HepG2 (cell line): ENCODE data around the gene SPTBN4. TPM values are rescaled to one million over a fixed set of nuclear protein-coding genes. Genes with fewer than 3 reads are reported as not detected.

Experiments used
- ATAC-seq: fragments of 200-7000 bp; cut with Tn5 transposase; 3 replicates; pipeline ENCODE4 v1.9.1; 2020; ENCODE audit warnings: mild to moderate bottlenecking, moderate library complexity
- BruUV-seq: library from RNA; stranded (reverse); fragments of 400-500 nt; replicated peaks from 2 replicates; lab custom pipeline; 2021; lab: Mats Ljungman, UMichigan
- CTCF ChIA-PET: fragments of 300-600 bp; formaldehyde crosslinking; extraction: SDS; loops from one replicate; lab custom pipeline; 2021; ENCODE audit warnings: low total read pairs, inconsistent platforms, low intra/inter-chr PET ratio; lab: Yijun Ruan, JAX
- POLR2A ChIA-PET: fragments of 350-600 bp; sonication (Branson Sonifier 250); formaldehyde crosslinking; loops from one replicate; lab custom pipeline; 2020; ENCODE audit warnings: antibody characterized with exemption, inconsistent platforms; lab: Yijun Ruan, JAX
- DNase-seq: peaks from one replicate; pipeline ENCODE4 v3.0.0-alpha.2; 2015; ENCODE audit warnings: low spot score
- FAIRE-seq: peaks from 3 replicates; lab custom pipeline; 2011; peaks lifted over from hg19 to GRCh38; lab: Jason Lieb, UNC
- H2AFZ ChIP-seq: one replicate; pipeline ENCODE4 v1.6.1; 2011; ENCODE audit warnings: low read length, inconsistent platforms
- H3K27ac ChIP-seq: fragments of 300-600 bp; 3 replicates; pipeline ENCODE4 v1.8.0; 2011; ENCODE audit warnings: mixed run types, mild to moderate bottlenecking, mixed read lengths, low read length, inconsistent platforms; ENCODE audit not compliant: insufficient read depth; ENCODE audit errors: extremely low read length
- H3K27me3 ChIP-seq, 2 experiments: fragments of 200-600 bp in 1 of 2; 2 replicates in 1 of 2; 3 replicates in 1 of 2; pipeline versions ENCODE4 v1.6.0 to v1.8.0; 2011; ENCODE audit warnings: low read length in 2 of 2, mild to moderate bottlenecking in 2 of 2, moderate library complexity in 2 of 2, inconsistent platforms in 1 of 2; ENCODE audit not compliant: insufficient read depth in 2 of 2, control insufficient read depth in 1 of 2
- H3K36me3 ChIP-seq, 2 experiments: fragments of 200-600 bp in 1 of 2; replicated peaks in 1 of 2; 2 replicates in 1 of 2; 3 replicates in 1 of 2; pipeline versions ENCODE4 v1.5.1 to v1.8.0; 2011; ENCODE audit warnings: low read length in 2 of 2, inconsistent platforms in 1 of 2; ENCODE audit not compliant: insufficient read depth in 2 of 2, control insufficient read depth in 1 of 2
- H3K4me1 ChIP-seq: 2 replicates; pipeline ENCODE4 v1.5.1; 2012; ENCODE audit warnings: low read length, inconsistent platforms; ENCODE audit not compliant: insufficient read depth
- H3K4me2 ChIP-seq: 2 replicates; pipeline ENCODE4 v1.6.0; 2011; ENCODE audit warnings: low read depth, low read length, inconsistent platforms
- H3K4me3 ChIP-seq, 3 experiments: fragments of 200-600 bp in 1 of 3; sonication (generic), shearing (Covaris generic) in 1 of 3; replicated peaks in 1 of 3; 2 replicates each; pipeline ENCODE4 v1.5.1; 2011 to 2016; ENCODE audit warnings: low read length in 3 of 3, inconsistent platforms in 2 of 3, low read depth in 2 of 3, mild to moderate bottlenecking in 2 of 3, control low read depth in 1 of 3, mixed read lengths in 1 of 3; ENCODE audit not compliant: insufficient read depth in 1 of 3
- H3K79me2 ChIP-seq: one replicate; pipeline ENCODE4 v1.6.1; 2011; ENCODE audit warnings: low read length, inconsistent platforms; ENCODE audit not compliant: insufficient read depth
- H3K9ac ChIP-seq: 2 replicates; pipeline ENCODE4 v1.6.0; 2011; ENCODE audit warnings: mild to moderate bottlenecking, low read depth, low read length, inconsistent platforms; ENCODE audit not compliant: insufficient read depth
- H3K9me3 ChIP-seq: 2 replicates; pipeline ENCODE4 v1.5.1; 2012; ENCODE audit warnings: mild to moderate bottlenecking, low read length
- H4K20me1 ChIP-seq: 2 replicates; pipeline ENCODE4 v1.6.0; 2011; ENCODE audit warnings: inconsistent platforms, mild to moderate bottlenecking, low read length, moderate library complexity; ENCODE audit not compliant: insufficient read depth
- KDM4B ChIP-seq: sonication (generic); formaldehyde crosslinking; IDR thresholded peaks from 2 replicates; pipeline ENCODE4 v1.4.0; 2020; ENCODE audit warnings: missing genetic modification reagents
- MAF1 ChIP-seq: sonication (generic); formaldehyde crosslinking; IDR thresholded peaks from 2 replicates; pipeline ENCODE4 v1.5.0; 2020; ENCODE audit warnings: missing genetic modification reagents, borderline replicate concordance
- MBNL3 ChIP-seq: fragments of 250-450 bp; sonication (Bioruptor Pico); conservative IDR thresholded peaks from 2 replicates; pipeline ENCODE4 v1.8.0; 2022; ENCODE audit warnings: mild to moderate bottlenecking, inconsistent platforms
- MED13 ChIP-seq: sonication (generic); formaldehyde crosslinking; IDR thresholded peaks from 2 replicates; pipeline ENCODE4 v1.5.0; 2020; ENCODE audit warnings: missing genetic modification reagents
- NR2C2 ChIP-seq: sonication (generic); formaldehyde crosslinking; IDR thresholded peaks from 2 replicates; pipeline ENCODE4 v1.4.0; 2020; ENCODE audit warnings: missing genetic modification reagents, mild to moderate bottlenecking, moderate library complexity, borderline replicate concordance
- PRDM15 ChIP-seq: sonication (generic); formaldehyde crosslinking; IDR thresholded peaks from 2 replicates; pipeline ENCODE4 v1.4.0; 2020; ENCODE audit warnings: missing genetic modification reagents
- REPIN1 ChIP-seq: sonication (generic); formaldehyde crosslinking; IDR thresholded peaks from 2 replicates; pipeline ENCODE4 v1.8.0; 2022; ENCODE audit warnings: missing genetic modification reagents, low read depth, mild to moderate bottlenecking, borderline replicate concordance
- SALL2 ChIP-seq: sonication (generic); formaldehyde crosslinking; IDR thresholded peaks from 2 replicates; pipeline ENCODE4 v1.8.1; 2023; ENCODE audit warnings: mild to moderate bottlenecking, missing genetic modification reagents, inconsistent platforms
- SP4 ChIP-seq: sonication (generic); formaldehyde crosslinking; IDR thresholded peaks from 2 replicates; pipeline ENCODE4 v1.8.1; 2023; ENCODE audit warnings: mild to moderate bottlenecking, missing genetic modification reagents
- STAT6 ChIP-seq: sonication (generic); formaldehyde crosslinking; IDR thresholded peaks from 2 replicates; pipeline ENCODE4 v1.4.0; 2020; ENCODE audit warnings: missing genetic modification reagents, mild to moderate bottlenecking, borderline replicate concordance
- TOPORS ChIP-seq: sonication (generic); formaldehyde crosslinking; IDR thresholded peaks from 2 replicates; pipeline ENCODE4 v1.8.0; 2023; ENCODE audit warnings: mild to moderate bottlenecking, missing genetic modification reagents
- U2AF1 ChIP-seq: fragments of 200-400 bp; formaldehyde crosslinking; optimal IDR thresholded peaks from 2 replicates; pipeline ENCODE3; 2017; ENCODE audit warnings: mild to moderate bottlenecking, low read depth, low read length
- ZMYM3 ChIP-seq: sonication (generic); formaldehyde crosslinking; IDR thresholded peaks from 2 replicates; pipeline ENCODE4 v1.5.1; 2020; ENCODE audit warnings: mild to moderate bottlenecking, missing genetic modification reagents
- ZNF234 ChIP-seq: sonication (generic); formaldehyde crosslinking; conservative IDR thresholded peaks from 2 replicates; pipeline ENCODE4 v1.5.1; 2020; ENCODE audit warnings: mild to moderate bottlenecking, missing genetic modification reagents
- ZNF572 ChIP-seq: sonication (generic); formaldehyde crosslinking; IDR thresholded peaks from 2 replicates; pipeline ENCODE4 v1.5.1; 2020; ENCODE audit warnings: mild to moderate bottlenecking, missing genetic modification reagents
- ZNF768 ChIP-seq: sonication (generic); formaldehyde crosslinking; IDR thresholded peaks from 2 replicates; pipeline ENCODE4 v1.4.0; 2020; ENCODE audit warnings: missing genetic modification reagents
- ZNF772 ChIP-seq: sonication (generic); formaldehyde crosslinking; IDR thresholded peaks from 2 replicates; pipeline ENCODE4 v1.5.0; 2020; ENCODE audit warnings: mild to moderate bottlenecking, missing genetic modification reagents
- WGBS: methylation state at CpG from one replicate; pipeline ENCODE4 v1.1.6; 2017; ENCODE audit warnings: low lambda C conversion rate; 5-methylcytosine and 5-hydroxymethylcytosine counted together
- in situ Hi-C: cut with HindIII; loops from 2 replicates; pipeline ENCODE4 v1.10.0; 2017; ENCODE audit warnings: low pct_unique_long_range_greater_than_20kb; ENCODE audit not compliant: extremely low pct_ligation_motif_present
- intact Hi-C: fragments of 100-400 bp; cut with micrococcal nuclease; formaldehyde crosslinking; loops from one replicate; pipeline ENCODE4 v1.10.0; 2022; ENCODE audit not compliant: unreplicated experiment
- polyA plus RNA-seq, 8 experiments: library from polyadenylated mRNA; depleted of rRNA in 3 of 8; stranded (reverse) in 7 of 8; unstranded in 1 of 8; fragments of >200 nt; fragmentation: Illumina TruSeq in 4 of 8; extraction: Trizol in 4 of 8; gene quantifications; 2 replicates each; pipeline versions ENCODE4 v1.2.1 to v1.2.3, GENCODE V29; 2011 to 2016; ENCODE audit warnings: low read depth in 4 of 8, missing spikeins in 1 of 8, mixed read lengths in 1 of 8; ENCODE audit not compliant: insufficient read depth in 1 of 8
- total RNA-seq, 5 experiments: library from RNA; depleted of rRNA; stranded (reverse); fragments of >200 nt; fragmentation: Illumina TruSeq; extraction: Trizol; gene quantifications; 2 replicates each; pipeline ENCODE4 v1.2.3, GENCODE V29; 2016; ENCODE audit warnings: low read depth in 1 of 5

Gene SPTBN4
- total and polyA plus RNA-seq, 2 of the 13 experiments (the other 11 are each of a cell fraction or from before 2014, with no cell fraction given): 0.11 TPM

- Histone ChIP-seq H3K27me3 (peaks cover 4 to 61% of the 10 kb centered on the region in 2 experiments; a peak in 4 of 5 replicates), H3K9me3 (no peaks in the 10 kb centered on the region), H3K4me2 (peak overlapping the region; percentile 84), H3K4me3 (peak overlapping the region; percentile 3 to 63 (median 20); a peak in 4 of 6 replicates), H3K27ac (no peak overlapping the region), H4K20me1 (peaks cover 1% of the 10 kb centered on the region), H3K9ac (no peak overlapping the region), H3K79me2 (no peaks in the 10 kb centered on the region), H2AFZ (no peak overlapping the region), H3K4me1 (peaks cover 75% of the 10 kb centered on the region), H3K36me3 (no peaks in the 10 kb centered on the region)
- no peak for FAIRE-seq
- in situ Hi-C loops: loop anchor here (5.0 kb wide), 1 partner anchor 72 kb away; no protein-coding TSS in a partner anchor
- BruUV-seq: no TSS peak
- ChIA-PET POLR2A (interaction anchor here (0.8 to 2.7 kb wide), 13 partner anchors 9 to 256 kb away, joined by 3 to 11 read pairs (median 3); partner anchors contain the start of genes BLVRB, C19orf47, PLD3 and SERTAD1), CTCF (interaction anchor here (6.8 kb wide), 1 partner anchor 30 kb away, joined by 37 read pairs; no protein-coding TSS in a partner anchor)
- intact Hi-C loops: no loop called here
- WGBS: under 1% methylated on average over 16 of the region's 18 CpGs
- no peak for ATAC-seq
- DNase-seq: no peak
- TF ChIP-seq MAF1 (CRISPR knock-in tag) (peak; percentile 0; the same call in 1 of the 2 replicates), MED13 (CRISPR knock-in tag) (no peak), ZNF572 (0 out of 2 replicates have a peak, but pooled peaks have one; percentile 6), STAT6 (0 out of 2 replicates have a peak, but pooled peaks have one; percentile 12), SALL2 (CRISPR knock-in tag) (peak; percentile 10; the same call in 1 of the 2 replicates), TOPORS (CRISPR knock-in tag) (0 out of 2 replicates have a peak, but pooled peaks have one; percentile 22), MBNL3 (CRISPR knock-in tag) (no peak), ZMYM3 (CRISPR knock-in tag) (peak; percentile 60), PRDM15 (CRISPR knock-in tag) (0 out of 2 replicates have a peak, but pooled peaks have one; percentile 33), ZNF234 (CRISPR knock-in tag) (peak; percentile 21; the same call in 1 of the 2 replicates), U2AF1 (peak; percentile 10), ZNF772 (CRISPR knock-in tag) (0 out of 2 replicates have a peak, but pooled peaks have one; percentile 3), ZNF768 (CRISPR knock-in tag) (0 out of 2 replicates have a peak, but pooled peaks have one; percentile 30), REPIN1 (CRISPR knock-in tag) (no peak), KDM4B (no peak), SP4 (CRISPR knock-in tag) (peak; percentile 2; the same call in 1 of the 2 replicates), NR2C2 (0 out of 2 replicates have a peak, but pooled peaks have one; percentile 2)
Measured at GRCh38 chr19:40604171-40604646, 137.4 kb downstream of the SPTBN4 start.
